ENCODE results near the gene NAA10. TPM values are rescaled to one million over a fixed set of nuclear protein-coding genes. Genes with fewer than 3 reads are reported as not detected.

NAA10 gene
- total RNA-seq, 1 experiment from 2014 or later, result 246 TPM

DNA sequence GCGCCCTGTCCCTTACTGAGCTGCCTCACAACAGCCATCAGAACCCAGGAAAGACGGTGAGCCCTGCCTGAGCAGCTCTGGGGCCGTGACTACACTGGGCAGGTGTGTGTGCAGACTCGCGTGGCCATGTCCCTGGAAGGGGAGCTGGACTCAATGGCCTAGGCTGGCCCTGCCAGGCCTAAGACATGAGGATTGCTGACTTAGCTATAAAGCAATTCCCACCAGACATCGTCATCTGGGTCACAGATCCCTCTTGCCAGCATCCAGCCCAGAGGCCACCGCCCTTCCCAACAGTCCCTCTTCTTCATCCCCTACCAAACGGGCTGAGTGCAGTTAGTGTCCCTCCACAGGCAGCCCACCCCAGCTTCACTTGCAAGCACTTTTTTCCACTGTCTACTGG is 3.7 kb downstream of the NAA10 start:
- TF ChIP-seq TCF7L2 (IDR thresholded peaks at IDR 0.05; ENCODE audit: low read depth, low read length), result no peak
- TF ChIP-seq POLR2AphosphoS5 (IDR thresholded peaks at IDR 0.05; ENCODE audit: low read depth, low read length), result no peak
- no peak for TF ChIP-seq SIN3A (IDR thresholded peaks at IDR 0.05; ENCODE audit: borderline replicate concordance, insufficient read depth, low read depth, low read length)
- TF ChIP-seq, protein P1, sequence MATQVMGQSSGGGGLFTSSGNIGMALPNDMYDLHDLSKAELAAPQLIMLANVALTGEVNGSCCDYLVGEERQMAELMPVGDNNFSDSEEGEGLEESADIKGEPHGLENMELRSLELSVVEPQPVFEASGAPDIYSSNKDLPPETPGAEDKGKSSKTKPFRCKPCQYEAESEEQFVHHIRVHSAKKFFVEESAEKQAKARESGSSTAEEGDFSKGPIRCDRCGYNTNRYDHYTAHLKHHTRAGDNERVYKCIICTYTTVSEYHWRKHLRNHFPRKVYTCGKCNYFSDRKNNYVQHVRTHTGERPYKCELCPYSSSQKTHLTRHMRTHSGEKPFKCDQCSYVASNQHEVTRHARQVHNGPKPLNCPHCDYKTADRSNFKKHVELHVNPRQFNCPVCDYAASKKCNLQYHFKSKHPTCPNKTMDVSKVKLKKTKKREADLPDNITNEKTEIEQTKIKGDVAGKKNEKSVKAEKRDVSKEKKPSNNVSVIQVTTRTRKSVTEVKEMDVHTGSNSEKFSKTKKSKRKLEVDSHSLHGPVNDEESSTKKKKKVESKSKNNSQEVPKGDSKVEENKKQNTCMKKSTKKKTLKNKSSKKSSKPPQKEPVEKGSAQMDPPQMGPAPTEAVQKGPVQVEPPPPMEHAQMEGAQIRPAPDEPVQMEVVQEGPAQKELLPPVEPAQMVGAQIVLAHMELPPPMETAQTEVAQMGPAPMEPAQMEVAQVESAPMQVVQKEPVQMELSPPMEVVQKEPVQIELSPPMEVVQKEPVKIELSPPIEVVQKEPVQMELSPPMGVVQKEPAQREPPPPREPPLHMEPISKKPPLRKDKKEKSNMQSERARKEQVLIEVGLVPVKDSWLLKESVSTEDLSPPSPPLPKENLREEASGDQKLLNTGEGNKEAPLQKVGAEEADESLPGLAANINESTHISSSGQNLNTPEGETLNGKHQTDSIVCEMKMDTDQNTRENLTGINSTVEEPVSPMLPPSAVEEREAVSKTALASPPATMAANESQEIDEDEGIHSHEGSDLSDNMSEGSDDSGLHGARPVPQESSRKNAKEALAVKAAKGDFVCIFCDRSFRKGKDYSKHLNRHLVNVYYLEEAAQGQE (IDR thresholded peaks at IDR 0.05; ENCODE audit: insufficient read depth in 1 of 2, low read depth in 2 of 2, low read length in 1 of 2), result no peak
- TF ChIP-seq, protein P2, sequence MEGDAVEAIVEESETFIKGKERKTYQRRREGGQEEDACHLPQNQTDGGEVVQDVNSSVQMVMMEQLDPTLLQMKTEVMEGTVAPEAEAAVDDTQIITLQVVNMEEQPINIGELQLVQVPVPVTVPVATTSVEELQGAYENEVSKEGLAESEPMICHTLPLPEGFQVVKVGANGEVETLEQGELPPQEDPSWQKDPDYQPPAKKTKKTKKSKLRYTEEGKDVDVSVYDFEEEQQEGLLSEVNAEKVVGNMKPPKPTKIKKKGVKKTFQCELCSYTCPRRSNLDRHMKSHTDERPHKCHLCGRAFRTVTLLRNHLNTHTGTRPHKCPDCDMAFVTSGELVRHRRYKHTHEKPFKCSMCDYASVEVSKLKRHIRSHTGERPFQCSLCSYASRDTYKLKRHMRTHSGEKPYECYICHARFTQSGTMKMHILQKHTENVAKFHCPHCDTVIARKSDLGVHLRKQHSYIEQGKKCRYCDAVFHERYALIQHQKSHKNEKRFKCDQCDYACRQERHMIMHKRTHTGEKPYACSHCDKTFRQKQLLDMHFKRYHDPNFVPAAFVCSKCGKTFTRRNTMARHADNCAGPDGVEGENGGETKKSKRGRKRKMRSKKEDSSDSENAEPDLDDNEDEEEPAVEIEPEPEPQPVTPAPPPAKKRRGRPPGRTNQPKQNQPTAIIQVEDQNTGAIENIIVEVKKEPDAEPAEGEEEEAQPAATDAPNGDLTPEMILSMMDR (IDR thresholded peaks at IDR 0.05), result no peak
- Histone ChIP-seq H3K4me3 (ENCODE audit: low read depth in 2 of 2, low read length in 2 of 2) (no peak overlapping the region), H3K27me3 (ENCODE audit: control insufficient read depth, insufficient read depth, low read length) (no peaks in the 10 kb centered on the region), H3K9me3 (ENCODE audit: control insufficient read depth, insufficient read depth, low read depth, low read length) (no peaks in the 10 kb centered on the region), H3K27ac (ENCODE audit: low read length) (peak overlapping the region; percentile 34; the same call in 1 of the 2 replicates), H3K36me3 (ENCODE audit: control insufficient read depth, insufficient read depth, low read length) (peaks cover 7% of the 10 kb centered on the region), H3K4me1 (ENCODE audit: control insufficient read depth, insufficient read depth, low read length) (peaks cover 36% of the 10 kb centered on the region)
- no peak for DNase-seq (ENCODE audit: low read depth, low spot score)
- CTCF ChIA-PET, result no interaction called here
- ATAC-seq, result no peak
- in situ Hi-C loops (cut with HindIII; ENCODE audit: low pct_unique_long_range_greater_than_20kb, low sequenced_read_pairs), result no loop called here
- intact Hi-C loops (cut with micrococcal nuclease; ENCODE audit: unreplicated experiment), result no loop called here
- BruUV-seq (replicated peaks), result no TSS peak
- POLR2A ChIA-PET, result interaction anchor here (0.7 kb wide), 1 partner anchor 8 kb away, joined by 3 read pairs; no protein-coding TSS in a partner anchor

DNA sequence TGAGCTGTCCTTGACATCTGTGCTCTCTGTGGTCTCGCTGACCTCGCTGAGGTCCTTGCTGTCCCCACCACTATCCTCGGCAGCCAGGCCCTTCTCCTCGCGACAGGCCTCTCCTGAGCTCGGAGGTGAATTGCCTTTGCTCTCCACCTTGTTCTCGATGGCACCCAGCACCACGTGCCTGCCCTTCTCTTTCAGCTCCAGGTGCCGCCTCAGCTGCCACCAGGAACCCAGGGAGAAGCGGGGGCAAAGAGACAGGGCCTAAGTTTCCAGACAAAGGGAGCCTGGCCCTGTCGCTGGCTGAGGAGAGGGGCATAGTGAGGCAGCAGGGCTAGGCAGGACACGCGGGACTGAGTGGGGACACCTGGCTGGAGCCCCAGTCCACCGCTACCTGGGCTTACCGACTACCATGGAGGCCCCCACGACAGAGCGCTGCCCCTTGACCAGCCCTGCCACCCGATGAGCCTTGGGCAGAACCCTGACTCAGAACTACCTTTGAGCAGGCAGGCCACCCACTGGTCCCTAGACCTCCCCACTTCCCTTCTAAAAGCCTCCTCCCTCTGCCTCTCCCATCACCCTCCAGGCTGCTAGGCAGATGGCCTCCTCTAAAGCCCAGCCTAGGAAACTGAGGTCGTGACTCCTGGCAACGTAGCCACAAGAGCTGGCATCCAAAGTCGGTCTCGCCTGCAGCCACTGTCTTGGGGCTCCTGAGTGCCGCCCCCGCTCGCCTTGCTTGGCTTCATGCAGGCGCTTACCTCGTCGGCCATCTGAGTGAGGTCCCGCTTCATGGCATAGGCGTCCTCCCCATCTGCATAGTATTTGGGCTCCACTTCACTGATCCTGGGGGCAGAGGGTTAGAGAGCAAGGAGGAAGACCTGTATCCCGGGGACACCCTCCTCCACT is 4.6 kb downstream of the NAA10 start:
- ChIA-PET CTCF (no interaction called here), POLR2A (interaction anchor here (0.7 kb wide), 1 partner anchor 7 kb away, joined by 3 read pairs; no protein-coding TSS in a partner anchor)
- Histone ChIP-seq H3K27ac (ENCODE audit: low read length) (peak overlapping the region; percentile 79), H3K36me3 (ENCODE audit: control insufficient read depth, insufficient read depth, low read length) (peaks cover 7% of the 10 kb centered on the region), H3K4me1 (ENCODE audit: control insufficient read depth, insufficient read depth, low read length) (peaks cover 36% of the 10 kb centered on the region), H3K9me3 (ENCODE audit: control insufficient read depth, insufficient read depth, low read depth, low read length) (no peaks in the 10 kb centered on the region), H3K4me3 (ENCODE audit: low read depth in 2 of 2, low read length in 2 of 2) (no peak overlapping the region), H3K27me3 (ENCODE audit: control insufficient read depth, insufficient read depth, low read length) (no peaks in the 10 kb centered on the region)
- ATAC-seq, result no peak
- no peak for DNase-seq (ENCODE audit: low read depth, low spot score)
- in situ Hi-C loops (cut with HindIII; ENCODE audit: low pct_unique_long_range_greater_than_20kb, low sequenced_read_pairs), result no loop called here
- intact Hi-C loops (cut with micrococcal nuclease; ENCODE audit: unreplicated experiment), result no loop called here
- TF ChIP-seq TCF7L2 (IDR thresholded peaks at IDR 0.05; ENCODE audit: low read depth, low read length) (no peak), POLR2AphosphoS5 (IDR thresholded peaks at IDR 0.05; ENCODE audit: low read depth, low read length) (no peak), SIN3A (IDR thresholded peaks at IDR 0.05; ENCODE audit: borderline replicate concordance, insufficient read depth, low read depth, low read length) (no peak)
- TF ChIP-seq, protein P2 (IDR thresholded peaks at IDR 0.05), result no peak
- TF ChIP-seq, protein P1 (IDR thresholded peaks at IDR 0.05; ENCODE audit: insufficient read depth in 1 of 2, low read depth in 2 of 2, low read length in 1 of 2), result no peak
- no TSS peak for BruUV-seq (replicated peaks)

Data from Panc1 (cell line).